Measurements from ENCODE around the gene LAMTOR1.

Gene LAMTOR1

GRCh38 chr11:72140661-72141060 is 37.6 kb upstream of the LAMTOR1 start:
- TF ChIP-seq TEAD4 (IDR thresholded peaks at IDR 0.05), result no peak
- TF ChIP-seq EP300 (IDR thresholded peaks at IDR 0.05; ENCODE audit: borderline replicate concordance), result no peak
- TF ChIP-seq, protein P1, sequence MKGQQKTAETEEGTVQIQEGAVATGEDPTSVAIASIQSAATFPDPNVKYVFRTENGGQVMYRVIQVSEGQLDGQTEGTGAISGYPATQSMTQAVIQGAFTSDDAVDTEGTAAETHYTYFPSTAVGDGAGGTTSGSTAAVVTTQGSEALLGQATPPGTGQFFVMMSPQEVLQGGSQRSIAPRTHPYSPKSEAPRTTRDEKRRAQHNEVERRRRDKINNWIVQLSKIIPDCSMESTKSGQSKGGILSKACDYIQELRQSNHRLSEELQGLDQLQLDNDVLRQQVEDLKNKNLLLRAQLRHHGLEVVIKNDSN (IDR thresholded peaks at IDR 0.05), result no peak
- TF ChIP-seq TCF12 (IDR thresholded peaks at IDR 0.05; ENCODE audit: low read depth), result no peak
- TF ChIP-seq RAD21 (IDR thresholded peaks at IDR 0.05; ENCODE audit: low read depth), result no peak

GRCh38 chr11:72139500-72139899 is 36.4 kb upstream of the LAMTOR1 start:
- TF ChIP-seq EP300 (IDR thresholded peaks at IDR 0.05; ENCODE audit: borderline replicate concordance) (no peak), NFIC (IDR thresholded peaks at IDR 0.05) (no peak), MAX (IDR thresholded peaks at IDR 0.05) (no peak), FOXM1 (IDR thresholded peaks at IDR 0.05; ENCODE audit: borderline replicate concordance, low read depth) (no peak), RAD21 (IDR thresholded peaks at IDR 0.05; ENCODE audit: low read depth) (no peak), TEAD4 (IDR thresholded peaks at IDR 0.05) (no peak), ZBTB7A (IDR thresholded peaks at IDR 0.05; ENCODE audit: low read depth) (no peak), YY1 (IDR thresholded peaks at IDR 0.05; ENCODE audit: low read depth) (no peak), TAF1 (IDR thresholded peaks at IDR 0.05; ENCODE audit: low read depth) (no peak), REST (IDR thresholded peaks at IDR 0.05; ENCODE audit: low read depth) (no peak), EGR1 (IDR thresholded peaks at IDR 0.05) (no peak), CREB1 (IDR thresholded peaks at IDR 0.05; ENCODE audit: low read depth) (no peak), TCF12 (IDR thresholded peaks at IDR 0.05; ENCODE audit: low read depth) (no peak), CEBPB (IDR thresholded peaks at IDR 0.05) (no peak)
- TF ChIP-seq, protein P1 (IDR thresholded peaks at IDR 0.05), result no peak

GRCh38 chr11:72138821-72139390 is 35.8 kb upstream of the LAMTOR1 start:
- TF ChIP-seq TCF12 (IDR thresholded peaks at IDR 0.05; ENCODE audit: low read depth), result no peak
- no peak for TF ChIP-seq RAD21 (IDR thresholded peaks at IDR 0.05; ENCODE audit: low read depth)
- TF ChIP-seq CREB1 (IDR thresholded peaks at IDR 0.05; ENCODE audit: low read depth), result no peak
- no peak for TF ChIP-seq CEBPB (IDR thresholded peaks at IDR 0.05)
- TF ChIP-seq ZBTB7A (IDR thresholded peaks at IDR 0.05; ENCODE audit: low read depth), result no peak
- no peak for TF ChIP-seq MAX (IDR thresholded peaks at IDR 0.05)
- no peak for TF ChIP-seq TAF1 (IDR thresholded peaks at IDR 0.05; ENCODE audit: low read depth)
- TF ChIP-seq TEAD4 (IDR thresholded peaks at IDR 0.05), result no peak
- TF ChIP-seq REST (IDR thresholded peaks at IDR 0.05; ENCODE audit: low read depth), result no peak
- no peak for TF ChIP-seq EGR1 (IDR thresholded peaks at IDR 0.05)

DNA sequence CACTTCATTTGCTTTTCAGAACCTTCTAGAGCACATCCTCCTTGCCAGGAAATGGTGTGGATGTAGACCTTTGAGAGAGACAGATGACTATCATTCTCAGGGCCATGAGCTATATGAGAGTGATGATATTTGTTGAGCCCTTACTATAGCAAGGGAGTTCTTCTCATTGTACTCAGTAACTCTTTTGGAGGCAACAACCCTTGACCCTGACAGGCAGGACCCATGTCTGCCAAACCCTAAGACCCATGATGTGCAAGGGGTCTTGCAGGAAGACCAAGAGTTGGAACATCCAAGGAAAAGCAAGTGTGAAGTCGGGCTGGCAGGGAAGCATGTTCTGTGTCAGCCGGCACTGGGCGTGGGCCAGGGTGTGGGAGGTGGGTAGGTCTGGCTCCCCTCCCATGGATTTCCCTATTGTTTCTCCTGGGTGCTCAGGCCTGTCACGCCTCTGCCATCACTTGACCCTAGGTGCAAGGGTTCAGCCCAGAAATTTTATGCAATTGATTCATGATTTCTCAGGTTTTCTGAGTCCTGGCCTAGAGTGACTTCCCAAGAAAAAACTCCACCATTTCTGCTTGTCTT is 33.7 kb upstream of the LAMTOR1 start:
- TF ChIP-seq MAX (IDR thresholded peaks at IDR 0.05) (0 out of 2 replicates have a peak, but pooled peaks have one; percentile 12), TEAD4 (IDR thresholded peaks at IDR 0.05) (no peak), YY1 (IDR thresholded peaks at IDR 0.05; ENCODE audit: low read depth) (no peak)

DNA sequence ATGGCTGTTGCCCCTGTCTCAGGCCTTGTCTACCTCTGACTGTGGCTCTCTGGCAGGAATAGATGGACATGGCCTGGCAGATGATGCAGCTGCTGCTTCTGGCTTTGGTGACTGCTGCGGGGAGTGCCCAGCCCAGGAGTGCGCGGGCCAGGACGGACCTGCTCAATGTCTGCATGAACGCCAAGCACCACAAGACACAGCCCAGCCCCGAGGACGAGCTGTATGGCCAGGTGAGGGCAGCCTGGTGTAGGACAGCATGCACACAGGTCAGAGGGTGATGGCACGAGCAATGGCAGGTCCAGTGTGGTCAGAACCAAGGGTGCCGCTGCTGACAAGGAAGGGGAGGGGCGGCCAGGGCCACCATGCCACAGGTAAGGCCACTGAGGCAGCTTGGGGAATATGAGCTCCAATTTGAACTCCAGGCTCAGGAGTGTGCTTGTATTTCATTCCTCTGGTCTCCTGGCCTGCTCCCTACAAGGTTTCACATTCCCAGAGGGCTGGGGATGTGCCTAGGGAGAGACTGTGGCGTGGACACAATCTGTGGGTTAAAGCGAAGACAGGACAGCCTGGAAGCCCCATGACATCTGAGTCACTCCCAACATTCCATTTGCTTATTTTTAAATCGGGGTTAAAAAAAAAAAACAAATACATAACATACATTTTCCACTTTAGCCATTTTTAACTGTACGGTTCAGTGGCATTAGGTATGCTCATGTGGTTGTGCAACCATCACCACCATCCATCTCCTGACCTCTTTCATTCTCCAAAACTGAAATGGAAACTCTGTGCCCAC is 33.0 kb upstream of the LAMTOR1 start:
- TF ChIP-seq FOXM1 (IDR thresholded peaks at IDR 0.05; ENCODE audit: borderline replicate concordance, low read depth) (peak; percentile 21; the same call in 1 of the 2 replicates), ZBTB7A (IDR thresholded peaks at IDR 0.05; ENCODE audit: low read depth) (no peak), TAF1 (IDR thresholded peaks at IDR 0.05; ENCODE audit: low read depth) (no peak), YY1 (IDR thresholded peaks at IDR 0.05; ENCODE audit: low read depth) (no peak), TCF12 (IDR thresholded peaks at IDR 0.05; ENCODE audit: low read depth) (no peak), CEBPB (IDR thresholded peaks at IDR 0.05) (peak; percentile 81), EGR1 (IDR thresholded peaks at IDR 0.05) (no peak), EP300 (IDR thresholded peaks at IDR 0.05; ENCODE audit: borderline replicate concordance) (no peak), RAD21 (IDR thresholded peaks at IDR 0.05; ENCODE audit: low read depth) (no peak), NFIC (IDR thresholded peaks at IDR 0.05) (no peak), MAX (IDR thresholded peaks at IDR 0.05) (no peak), CREB1 (IDR thresholded peaks at IDR 0.05; ENCODE audit: low read depth) (no peak), REST (IDR thresholded peaks at IDR 0.05; ENCODE audit: low read depth) (no peak)
- TF ChIP-seq, protein P1 (IDR thresholded peaks at IDR 0.05), result no peak
